Measurements from ENCODE around the gene DCUN1D2.

GRCh38 chr13:113406321-113407102, 84.0 kb downstream of the DCUN1D2 start:
- TF ChIP-seq ZNF384 (IDR thresholded peaks at IDR 0.05; ENCODE audit: borderline replicate concordance, low read depth, low read length) (no peak), PML (IDR thresholded peaks at IDR 0.05; ENCODE audit: low read length) (no peak), YBX1 (IDR thresholded peaks at IDR 0.05) (no peak), SP1 (IDR thresholded peaks at IDR 0.05; ENCODE audit: low read depth, low read length) (no peak), POLR2A (IDR thresholded peaks at IDR 0.05; ENCODE audit: low read depth, low read length) (no peak), CREB1 (IDR thresholded peaks at IDR 0.05; ENCODE audit: low read depth) (no peak), USF2 (IDR thresholded peaks at IDR 0.05; ENCODE audit: borderline replicate concordance, low read depth, low read length) (no peak), EP300 (IDR thresholded peaks at IDR 0.05; ENCODE audit: borderline replicate concordance in 1 of 2, control insufficient read depth in 1 of 2, low read depth in 2 of 2, low read length in 2 of 2) (no peak), YY1 (IDR thresholded peaks at IDR 0.05; ENCODE audit: low read depth, low read length) (no peak), RAD21 (IDR thresholded peaks at IDR 0.05; ENCODE audit: insufficient read depth, low read depth, low read length) (no peak), POLR2AphosphoS5 (IDR thresholded peaks at IDR 0.05; ENCODE audit: low read length) (no peak), TCF12 (IDR thresholded peaks at IDR 0.05; ENCODE audit: low read depth, low read length) (no peak)
- TF ChIP-seq, protein P1, sequence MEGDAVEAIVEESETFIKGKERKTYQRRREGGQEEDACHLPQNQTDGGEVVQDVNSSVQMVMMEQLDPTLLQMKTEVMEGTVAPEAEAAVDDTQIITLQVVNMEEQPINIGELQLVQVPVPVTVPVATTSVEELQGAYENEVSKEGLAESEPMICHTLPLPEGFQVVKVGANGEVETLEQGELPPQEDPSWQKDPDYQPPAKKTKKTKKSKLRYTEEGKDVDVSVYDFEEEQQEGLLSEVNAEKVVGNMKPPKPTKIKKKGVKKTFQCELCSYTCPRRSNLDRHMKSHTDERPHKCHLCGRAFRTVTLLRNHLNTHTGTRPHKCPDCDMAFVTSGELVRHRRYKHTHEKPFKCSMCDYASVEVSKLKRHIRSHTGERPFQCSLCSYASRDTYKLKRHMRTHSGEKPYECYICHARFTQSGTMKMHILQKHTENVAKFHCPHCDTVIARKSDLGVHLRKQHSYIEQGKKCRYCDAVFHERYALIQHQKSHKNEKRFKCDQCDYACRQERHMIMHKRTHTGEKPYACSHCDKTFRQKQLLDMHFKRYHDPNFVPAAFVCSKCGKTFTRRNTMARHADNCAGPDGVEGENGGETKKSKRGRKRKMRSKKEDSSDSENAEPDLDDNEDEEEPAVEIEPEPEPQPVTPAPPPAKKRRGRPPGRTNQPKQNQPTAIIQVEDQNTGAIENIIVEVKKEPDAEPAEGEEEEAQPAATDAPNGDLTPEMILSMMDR (IDR thresholded peaks at IDR 0.05 in 2 of 3, conservative IDR thresholded peaks at IDR 0.05 in 1 of 3; ENCODE audit: control insufficient read depth in 2 of 3, extremely low read depth in 1 of 3, insufficient read depth in 1 of 3, low read depth in 3 of 3, low read length in 3 of 3): no peak
- TF ChIP-seq, protein P2, sequence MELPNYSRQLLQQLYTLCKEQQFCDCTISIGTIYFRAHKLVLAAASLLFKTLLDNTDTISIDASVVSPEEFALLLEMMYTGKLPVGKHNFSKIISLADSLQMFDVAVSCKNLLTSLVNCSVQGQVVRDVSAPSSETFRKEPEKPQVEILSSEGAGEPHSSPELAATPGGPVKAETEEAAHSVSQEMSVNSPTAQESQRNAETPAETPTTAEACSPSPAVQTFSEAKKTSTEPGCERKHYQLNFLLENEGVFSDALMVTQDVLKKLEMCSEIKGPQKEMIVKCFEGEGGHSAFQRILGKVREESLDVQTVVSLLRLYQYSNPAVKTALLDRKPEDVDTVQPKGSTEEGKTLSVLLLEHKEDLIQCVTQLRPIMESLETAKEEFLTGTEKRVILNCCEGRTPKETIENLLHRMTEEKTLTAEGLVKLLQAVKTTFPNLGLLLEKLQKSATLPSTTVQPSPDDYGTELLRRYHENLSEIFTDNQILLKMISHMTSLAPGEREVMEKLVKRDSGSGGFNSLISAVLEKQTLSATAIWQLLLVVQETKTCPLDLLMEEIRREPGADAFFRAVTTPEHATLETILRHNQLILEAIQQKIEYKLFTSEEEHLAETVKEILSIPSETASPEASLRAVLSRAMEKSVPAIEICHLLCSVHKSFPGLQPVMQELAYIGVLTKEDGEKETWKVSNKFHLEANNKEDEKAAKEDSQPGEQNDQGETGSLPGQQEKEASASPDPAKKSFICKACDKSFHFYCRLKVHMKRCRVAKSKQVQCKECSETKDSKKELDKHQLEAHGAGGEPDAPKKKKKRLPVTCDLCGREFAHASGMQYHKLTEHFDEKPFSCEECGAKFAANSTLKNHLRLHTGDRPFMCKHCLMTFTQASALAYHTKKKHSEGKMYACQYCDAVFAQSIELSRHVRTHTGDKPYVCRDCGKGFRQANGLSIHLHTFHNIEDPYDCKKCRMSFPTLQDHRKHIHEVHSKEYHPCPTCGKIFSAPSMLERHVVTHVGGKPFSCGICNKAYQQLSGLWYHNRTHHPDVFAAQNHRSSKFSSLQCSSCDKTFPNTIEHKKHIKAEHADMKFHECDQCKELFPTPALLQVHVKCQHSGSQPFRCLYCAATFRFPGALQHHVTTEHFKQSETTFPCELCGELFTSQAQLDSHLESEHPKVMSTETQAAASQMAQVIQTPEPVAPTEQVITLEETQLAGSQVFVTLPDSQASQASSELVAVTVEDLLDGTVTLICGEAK (IDR thresholded peaks at IDR 0.05; ENCODE audit: borderline replicate concordance): no peak
